Activated T-helper 2 cell treated with anti-CD3 and anti-CD28 coated beads, Interferon-gamma antibody, Interleukin-2, Interleukin-4, amounts not matched to agents 10 μg/mL and 5 μg/mL and 100 μg/mL, durations not matched to agents 14 hours and 24 hours and 36 hours (primary cell): ENCODE data around the gene AGT. TPM values are rescaled to one million over a fixed set of nuclear protein-coding genes. Genes with fewer than 3 reads are reported as not detected.

ENCODE experiments used
- DNase-seq: peaks from one replicate; pipeline ENCODE4 v3.0.0; 2021; ENCODE audit warnings: low spot score
- H3K27ac Mint-ChIP-seq: one replicate; pipeline ENCODE4 v1.8.0; 2021; ENCODE audit warnings: mixed read lengths
- H3K27me3 Mint-ChIP-seq: one replicate; pipeline ENCODE4 v1.8.0; 2021; ENCODE audit warnings: low read depth, mixed read lengths
- H3K36me3 Mint-ChIP-seq: one replicate; pipeline ENCODE4 v1.8.0; 2021; ENCODE audit warnings: low read depth, mixed read lengths
- H3K4me1 Mint-ChIP-seq: one replicate; pipeline ENCODE4 v1.8.0; 2021; ENCODE audit warnings: low read depth, mixed read lengths
- H3K4me3 Mint-ChIP-seq: one replicate; pipeline ENCODE4 v1.8.0; 2021; ENCODE audit warnings: low read depth, mild to moderate bottlenecking, moderate library complexity, mixed read lengths
- H3K9me3 Mint-ChIP-seq: one replicate; pipeline ENCODE4 v1.8.0; 2021; ENCODE audit warnings: mixed read lengths
- intact Hi-C: fragments of 100-400 bp; cut with micrococcal nuclease; formaldehyde crosslinking; loops from one replicate; pipeline ENCODE4 v1.15.1; 2023
- total RNA-seq: library from RNA; stranded (reverse); gene quantifications from 2 replicates; pipeline ENCODE4 v1.2.3, GENCODE V29; 2022

Gene AGT
- total RNA-seq, 1 donor from 2014 or later: not detected

GRCh38 chr1:230690101-230690500 is 23.8 kb downstream of the AGT start:
- no peak for DNase-seq
- intact Hi-C loops: no loop called here
- Mint-ChIP-seq H3K27ac (no peak overlapping the region), H3K4me1 (no peaks in the 10 kb centered on the region), H3K4me3 (no peak overlapping the region), H3K9me3 (no peaks in the 10 kb centered on the region), H3K36me3 (peaks cover 60% of the 10 kb centered on the region), H3K27me3 (no peaks in the 10 kb centered on the region)

GRCh38 chr1:230686747-230687146 is 27.2 kb downstream of the AGT start:
- H3K36me3 Mint-ChIP-seq: peaks cover 67% of the 10 kb centered on the region
- H3K4me3 Mint-ChIP-seq: no peak overlapping the region
- no peaks in the 10 kb centered on the region for H3K9me3 Mint-ChIP-seq
- intact Hi-C loops: no loop called here
- no peaks in the 10 kb centered on the region for H3K4me1 Mint-ChIP-seq
- H3K27ac Mint-ChIP-seq: no peak overlapping the region
- no peaks in the 10 kb centered on the region for H3K27me3 Mint-ChIP-seq
- no peak for DNase-seq

GRCh38 chr1:230684998-230685397 is 28.9 kb downstream of the AGT start:
- DNase-seq: no peak
- Mint-ChIP-seq H3K4me3 (no peak overlapping the region), H3K4me1 (no peaks in the 10 kb centered on the region), H3K27ac (no peak overlapping the region), H3K36me3 (peaks cover 62% of the 10 kb centered on the region), H3K9me3 (no peaks in the 10 kb centered on the region), H3K27me3 (no peaks in the 10 kb centered on the region)
- intact Hi-C loops: no loop called here

- Mint-ChIP-seq H3K36me3 (peaks cover 65% of the 10 kb centered on the region), H3K27ac (no peak overlapping the region), H3K9me3 (no peaks in the 10 kb centered on the region), H3K4me1 (no peaks in the 10 kb centered on the region), H3K4me3 (no peak overlapping the region), H3K27me3 (no peaks in the 10 kb centered on the region)
- intact Hi-C loops: no loop called here
- no peak for DNase-seq
Observed at GRCh38 chr1:230684146-230684545, 29.8 kb downstream of the AGT start.

GRCh38 chr1:230682882-230683610 is 30.9 kb downstream of the AGT start:
- Mint-ChIP-seq H3K27ac (no peak overlapping the region), H3K27me3 (no peaks in the 10 kb centered on the region), H3K4me1 (no peaks in the 10 kb centered on the region), H3K4me3 (no peak overlapping the region), H3K9me3 (no peaks in the 10 kb centered on the region), H3K36me3 (peaks cover 71% of the 10 kb centered on the region)
- intact Hi-C loops: no loop called here
- no peak for DNase-seq

- peaks cover 70% of the 10 kb centered on the region for H3K36me3 Mint-ChIP-seq
- H3K27ac Mint-ChIP-seq: no peak overlapping the region
- no peak overlapping the region for H3K4me3 Mint-ChIP-seq
- no peaks in the 10 kb centered on the region for H3K4me1 Mint-ChIP-seq
- H3K9me3 Mint-ChIP-seq: no peaks in the 10 kb centered on the region
- no peak for DNase-seq
- intact Hi-C loops: no loop called here
- H3K27me3 Mint-ChIP-seq: no peaks in the 10 kb centered on the region
Observed at GRCh38 chr1:230682274-230682673, 31.6 kb downstream of the AGT start.

GRCh38 chr1:230681599-230681998 is 32.3 kb downstream of the AGT start:
- no peak overlapping the region for H3K27ac Mint-ChIP-seq
- intact Hi-C loops: no loop called here
- no peaks in the 10 kb centered on the region for H3K27me3 Mint-ChIP-seq
- no peak overlapping the region for H3K4me3 Mint-ChIP-seq
- H3K9me3 Mint-ChIP-seq: no peaks in the 10 kb centered on the region
- peaks cover 70% of the 10 kb centered on the region for H3K36me3 Mint-ChIP-seq
- no peaks in the 10 kb centered on the region for H3K4me1 Mint-ChIP-seq
- DNase-seq: no peak

GRCh38 chr1:230680300-230681025 is 33.5 kb downstream of the AGT start:
- H3K9me3 Mint-ChIP-seq: no peaks in the 10 kb centered on the region
- intact Hi-C loops: no loop called here
- peaks cover 72% of the 10 kb centered on the region for H3K36me3 Mint-ChIP-seq
- H3K4me3 Mint-ChIP-seq: no peak overlapping the region
- no peaks in the 10 kb centered on the region for H3K27me3 Mint-ChIP-seq
- H3K27ac Mint-ChIP-seq: no peak overlapping the region
- no peaks in the 10 kb centered on the region for H3K4me1 Mint-ChIP-seq
- no peak for DNase-seq

GRCh38 chr1:230679825-230680224 is 34.1 kb downstream of the AGT start:
- Mint-ChIP-seq H3K27me3 (no peaks in the 10 kb centered on the region), H3K27ac (no peak overlapping the region), H3K4me3 (no peak overlapping the region), H3K4me1 (no peaks in the 10 kb centered on the region), H3K9me3 (no peaks in the 10 kb centered on the region), H3K36me3 (peaks cover 70% of the 10 kb centered on the region)
- DNase-seq: no peak
- intact Hi-C loops: no loop called here

GRCh38 chr1:230679192-230679591 is 34.7 kb downstream of the AGT start:
- H3K27me3 Mint-ChIP-seq: no peaks in the 10 kb centered on the region
- no peak overlapping the region for H3K4me3 Mint-ChIP-seq
- no peak for DNase-seq
- H3K27ac Mint-ChIP-seq: no peak overlapping the region
- peaks cover 5% of the 10 kb centered on the region for H3K4me1 Mint-ChIP-seq
- intact Hi-C loops: no loop called here
- peaks cover 70% of the 10 kb centered on the region for H3K36me3 Mint-ChIP-seq
- H3K9me3 Mint-ChIP-seq: no peaks in the 10 kb centered on the region

GRCh38 chr1:230677200-230677599 is 36.7 kb downstream of the AGT start:
- intact Hi-C loops: no loop called here
- no peak overlapping the region for H3K27ac Mint-ChIP-seq
- DNase-seq: no peak
- H3K27me3 Mint-ChIP-seq: no peaks in the 10 kb centered on the region
- no peaks in the 10 kb centered on the region for H3K9me3 Mint-ChIP-seq
- peaks cover 6% of the 10 kb centered on the region for H3K4me1 Mint-ChIP-seq
- H3K36me3 Mint-ChIP-seq: peaks cover 70% of the 10 kb centered on the region
- H3K4me3 Mint-ChIP-seq: no peak overlapping the region

GRCh38 chr1:230674581-230674980 is 39.3 kb downstream of the AGT start:
- no peak for DNase-seq
- intact Hi-C loops: no loop called here

GRCh38 chr1:230669543-230669942 is 44.4 kb downstream of the AGT start:
- H3K36me3 Mint-ChIP-seq: peaks cover 65% of the 10 kb centered on the region
- H3K27ac Mint-ChIP-seq: no peak overlapping the region
- no peaks in the 10 kb centered on the region for H3K9me3 Mint-ChIP-seq
- H3K4me1 Mint-ChIP-seq: peaks cover 4% of the 10 kb centered on the region
- no peak overlapping the region for H3K4me3 Mint-ChIP-seq
- no peak for DNase-seq
- intact Hi-C loops: no loop called here
- H3K27me3 Mint-ChIP-seq: no peaks in the 10 kb centered on the region

More at GRCh38 chr1:230674581-230674980, 39.3 kb downstream of the AGT start:
- Mint-ChIP-seq H3K9me3 (no peaks in the 10 kb centered on the region), H3K36me3 (peaks cover 71% of the 10 kb centered on the region), H3K27me3 (no peaks in the 10 kb centered on the region), H3K27ac (no peak overlapping the region), H3K4me1 (peaks cover 6% of the 10 kb centered on the region), H3K4me3 (no peak overlapping the region)
